Measurements from ENCODE around the gene RAB11A.
A peak's percentile ranks its signal among the peaks of the same experiment; 100 is the strongest.

RAB11A gene

DNA sequence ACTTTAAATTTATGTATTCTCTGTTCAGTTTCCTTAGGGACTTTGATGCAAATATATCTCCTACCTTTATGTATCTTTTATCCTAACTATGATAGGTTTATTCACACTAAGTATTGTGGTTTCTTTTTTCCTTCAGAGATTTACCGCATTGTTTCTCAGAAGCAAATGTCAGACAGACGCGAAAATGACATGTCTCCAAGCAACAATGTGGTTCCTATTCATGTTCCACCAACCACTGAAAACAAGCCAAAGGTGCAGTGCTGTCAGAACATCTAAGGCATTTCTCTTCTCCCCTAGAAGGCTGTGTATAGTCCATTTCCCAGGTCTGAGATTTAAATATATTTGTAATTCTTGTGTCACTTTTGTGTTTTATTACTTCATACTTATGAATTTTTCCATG lies 18.3 kb downstream of the RAB11A start:
- DNase-seq = peak; percentile 55

DNA sequence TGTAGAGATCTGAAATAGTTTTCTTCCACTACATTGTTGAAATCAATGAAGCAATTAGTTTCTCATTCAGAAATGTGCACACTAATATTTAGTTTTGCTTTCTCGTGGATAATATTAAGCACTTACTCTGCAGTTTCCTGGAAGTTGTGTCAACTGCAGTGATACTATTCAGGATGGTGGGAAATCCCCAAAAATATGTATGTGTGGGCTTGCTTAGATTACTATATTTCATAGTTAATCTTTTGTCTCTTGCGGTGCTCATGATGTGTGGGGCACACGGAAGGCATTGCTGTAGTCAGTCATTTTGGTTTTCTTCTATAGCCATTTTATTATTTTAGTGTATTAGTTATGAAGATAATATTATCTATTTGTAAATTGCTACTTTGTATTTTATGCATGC lies 19.7 kb downstream of the RAB11A start:
- no peak for DNase-seq

DNA sequence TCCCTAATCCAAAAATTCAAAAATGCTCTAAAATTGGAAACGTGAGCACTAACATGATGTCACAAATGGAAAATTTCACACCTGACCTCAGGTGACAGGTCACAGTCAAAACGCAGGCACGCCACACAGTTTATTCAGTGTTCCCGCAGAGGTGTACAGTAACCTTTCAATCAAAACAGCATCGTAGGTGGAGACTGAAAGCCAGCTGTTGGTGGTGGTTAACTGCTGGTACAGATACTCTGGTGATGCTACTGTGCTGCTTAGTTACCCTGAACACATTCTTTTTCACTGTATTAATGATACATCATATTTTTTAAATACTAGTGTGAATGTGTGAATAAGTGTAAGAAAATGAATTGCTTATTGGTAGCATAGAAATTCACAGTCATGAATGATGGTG lies 23.8 kb downstream of the RAB11A start:
- DNase-seq = no peak

DNA sequence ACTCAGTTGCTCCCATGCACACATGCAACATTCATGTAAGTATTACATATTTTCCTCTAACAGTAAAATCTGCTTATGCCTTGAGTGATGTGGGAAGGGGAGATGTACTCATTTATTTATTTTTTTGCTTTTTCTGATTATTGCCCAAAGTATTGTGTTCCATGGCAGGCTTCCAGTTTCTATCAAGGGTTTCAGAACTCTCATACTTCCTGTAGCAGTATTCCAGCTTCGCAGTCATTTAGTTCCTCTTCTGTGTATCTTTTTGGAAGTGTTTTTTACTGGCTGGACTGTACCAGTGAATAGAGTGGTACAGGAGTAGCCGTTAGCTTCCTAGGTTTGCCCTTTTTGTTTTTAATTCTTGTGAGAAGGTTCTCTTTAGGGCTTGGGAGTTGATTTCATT lies 26.9 kb downstream of the RAB11A start:
- no peak for DNase-seq

DNA sequence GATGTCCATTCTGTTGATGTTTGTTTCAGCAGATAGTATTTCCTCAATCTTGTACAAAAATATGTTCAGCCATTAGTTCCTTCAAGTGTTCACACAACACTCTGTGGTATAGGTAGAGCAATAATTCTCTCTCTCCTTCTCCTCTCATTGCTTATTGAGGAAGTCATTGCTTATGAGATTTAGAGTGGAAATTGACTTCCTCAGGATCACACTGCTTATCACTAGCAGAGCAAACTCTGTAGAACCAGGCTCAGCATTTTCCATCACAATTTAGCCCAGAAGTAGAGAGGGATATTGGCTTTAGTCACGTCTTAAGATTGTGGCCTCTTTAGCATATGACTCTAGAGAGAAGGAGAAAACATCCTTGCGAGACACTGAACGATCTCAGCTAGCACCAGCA lies 31.2 kb downstream of the RAB11A start:
- DNase-seq = no peak

DNA sequence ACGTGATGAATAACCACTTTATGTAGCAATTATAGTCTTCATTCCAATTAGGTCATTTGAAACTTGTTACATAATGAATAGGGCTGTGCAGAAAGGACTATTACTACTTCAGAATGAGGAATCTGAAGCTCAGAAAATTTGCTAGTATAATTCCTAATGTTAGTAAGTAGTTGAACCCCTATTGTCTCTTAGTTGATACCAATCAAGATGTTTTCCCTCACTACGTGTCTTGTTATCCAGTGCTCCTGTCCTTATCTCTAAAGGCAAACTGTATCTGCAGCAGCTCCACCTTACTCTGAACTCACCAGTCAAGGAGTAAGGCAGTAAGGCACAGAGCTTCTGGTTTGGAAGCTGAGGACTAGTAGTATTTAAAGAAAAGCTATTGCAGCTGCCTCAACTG lies 32.0 kb downstream of the RAB11A start:
- no peak for DNase-seq

DNA sequence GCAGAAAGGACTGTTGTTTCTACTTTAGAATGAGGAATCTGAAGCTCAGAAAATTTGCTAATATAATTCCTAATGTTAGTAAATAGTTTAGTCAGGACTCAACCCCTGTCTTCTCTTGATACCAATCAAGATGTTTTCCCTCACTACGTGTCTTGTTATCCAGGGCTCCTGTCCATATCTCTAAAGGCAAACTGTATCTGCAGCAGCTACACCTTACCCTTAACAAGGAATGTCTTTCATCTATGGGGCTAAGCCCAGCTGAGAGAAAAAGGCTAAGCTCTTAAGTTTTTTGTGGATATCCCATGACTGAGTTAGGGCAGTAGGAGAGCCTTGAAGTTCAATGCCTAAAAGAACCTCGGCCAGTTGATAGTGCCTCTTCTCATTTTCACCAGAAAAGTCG lies 32.5 kb downstream of the RAB11A start:
- DNase-seq = no peak

DNA sequence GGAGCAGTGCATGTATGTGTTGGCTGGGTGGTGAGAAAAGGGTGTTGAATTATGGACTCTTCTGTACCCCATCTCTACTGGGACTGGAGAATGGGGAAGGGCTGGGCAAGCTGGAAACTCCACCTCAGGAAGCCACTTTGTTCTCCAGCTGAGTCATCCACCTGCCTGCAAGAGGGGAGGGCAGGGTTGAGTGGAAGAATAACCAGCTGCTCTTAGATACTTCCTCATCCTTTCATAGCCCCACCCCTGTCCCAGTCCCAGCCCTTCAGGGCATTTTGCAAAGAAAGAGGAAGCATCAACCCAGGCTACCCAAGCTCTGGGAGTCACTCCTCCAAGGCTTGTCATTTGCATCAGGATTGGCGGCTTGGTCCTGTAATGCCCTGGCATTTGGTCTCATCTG lies 33.1 kb downstream of the RAB11A start:
- DNase-seq = peak; percentile 17

DNA sequence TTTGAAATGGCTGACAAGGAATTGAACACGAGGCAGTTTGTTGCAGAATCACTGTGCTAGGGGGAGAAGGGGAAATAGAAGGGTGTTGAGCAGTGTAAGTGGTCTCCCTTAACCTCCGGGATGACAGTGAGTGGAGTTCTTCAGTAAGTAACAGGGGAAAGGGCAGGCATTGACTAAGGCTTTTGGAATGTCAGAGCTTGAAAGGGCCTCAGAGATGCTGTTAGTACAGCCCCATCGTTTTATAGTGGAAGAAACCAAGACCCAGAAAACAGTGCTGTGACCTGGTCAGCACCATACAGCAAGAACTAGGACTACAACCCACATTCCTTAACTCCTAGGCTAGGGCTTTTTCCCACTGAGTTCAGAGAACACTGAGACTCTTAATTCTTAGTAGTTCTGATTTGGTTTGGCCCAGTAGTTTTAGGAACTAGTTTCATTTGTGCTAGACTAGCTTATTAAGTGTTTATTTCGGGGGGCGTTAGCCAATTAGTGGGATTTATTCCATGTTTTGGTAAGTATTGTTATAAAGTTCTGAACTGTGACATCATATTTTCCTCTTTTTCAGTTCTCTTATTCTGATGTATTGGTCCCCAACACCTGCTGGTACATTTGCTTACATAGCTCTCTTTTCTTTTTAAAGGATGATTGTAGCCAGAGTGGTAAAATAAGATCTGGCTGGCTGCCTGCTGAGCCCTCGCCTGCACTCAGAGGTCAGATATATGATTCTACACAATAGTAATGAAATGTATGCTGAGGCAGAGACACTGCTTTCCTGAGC lies 34.2 kb downstream of the RAB11A start:
- DNase-seq = no peak

DNA sequence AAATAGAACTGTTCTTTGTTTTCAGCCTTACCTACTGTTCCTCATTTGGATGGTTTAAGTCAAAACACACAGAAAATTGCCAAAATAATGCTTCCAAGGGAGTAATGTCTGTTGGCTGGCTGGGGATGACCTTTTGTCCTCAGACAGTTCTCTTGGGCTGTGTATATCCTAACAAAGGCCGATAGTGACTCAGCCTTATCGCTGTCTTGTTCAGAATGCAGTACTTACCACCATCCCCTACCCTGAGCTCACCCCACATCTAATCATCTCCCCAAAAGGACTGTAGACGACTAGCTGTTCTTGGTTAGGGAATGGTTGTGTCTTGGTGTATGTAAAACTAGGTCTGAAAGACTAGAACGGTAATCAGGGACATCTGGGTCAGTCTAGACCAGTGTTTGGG lies 35.0 kb downstream of the RAB11A start:
- no peak for DNase-seq

DNA sequence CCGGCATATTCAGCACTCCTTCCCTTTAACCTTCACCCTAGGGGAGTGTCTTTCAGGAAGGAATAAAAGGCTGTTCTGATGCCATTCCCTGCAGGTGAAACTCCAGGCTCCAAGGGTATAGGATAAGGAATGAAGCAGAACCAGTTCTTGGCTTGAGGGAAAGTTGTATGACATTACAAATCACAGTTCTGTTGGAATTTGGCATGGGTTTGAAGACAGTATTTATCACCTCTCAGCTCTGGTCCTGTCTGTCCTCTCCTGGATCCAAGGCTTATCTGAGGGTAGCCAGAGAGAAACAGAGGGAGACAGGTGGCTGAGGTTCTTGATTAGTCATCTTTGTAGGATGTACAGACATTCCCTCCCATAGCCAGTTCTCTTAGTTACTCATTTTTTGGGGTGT lies 37.1 kb downstream of the RAB11A start:
- no peak for DNase-seq

DNA sequence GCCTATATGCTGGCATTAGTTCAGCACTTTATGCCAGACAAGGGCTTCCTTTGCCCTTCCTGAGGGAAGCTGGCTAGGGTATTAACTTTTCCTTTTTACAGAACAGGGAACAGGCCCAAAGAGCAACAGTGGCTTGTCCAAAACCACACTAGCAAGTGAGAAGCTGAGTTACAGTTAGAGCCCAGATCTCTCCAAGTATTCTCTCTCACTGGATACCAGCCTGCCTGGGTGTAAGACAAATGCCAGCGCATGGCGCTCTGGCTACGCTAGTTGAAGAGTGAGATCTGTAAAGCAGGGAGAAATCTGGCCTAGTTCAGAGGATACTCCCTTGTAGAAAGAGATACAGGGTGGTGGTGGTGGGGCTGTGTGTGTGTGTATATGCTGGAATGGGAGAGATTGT lies 38.4 kb downstream of the RAB11A start:
- DNase-seq = no peak

DNA sequence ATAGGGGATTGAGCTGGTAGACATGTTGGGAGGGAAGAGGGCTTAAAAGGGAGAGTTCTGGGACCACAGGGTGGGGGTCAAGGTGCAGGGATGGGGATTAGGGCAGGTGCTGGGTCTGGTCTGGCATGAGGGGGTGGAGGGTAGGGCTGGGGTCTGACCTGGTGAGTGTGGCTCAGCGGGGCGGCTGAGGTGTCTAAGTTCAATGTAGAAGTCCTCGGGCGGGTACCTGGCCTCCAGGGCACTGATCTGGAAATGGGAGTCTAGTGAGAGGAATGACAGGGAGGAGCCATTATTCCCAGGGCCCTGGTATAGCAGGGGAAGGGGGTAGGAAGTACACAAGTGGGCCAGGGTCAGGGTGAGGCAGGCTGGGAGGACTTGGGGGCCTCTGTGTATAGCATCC lies 39.6 kb downstream of the RAB11A start:
- no peak for DNase-seq

DNA sequence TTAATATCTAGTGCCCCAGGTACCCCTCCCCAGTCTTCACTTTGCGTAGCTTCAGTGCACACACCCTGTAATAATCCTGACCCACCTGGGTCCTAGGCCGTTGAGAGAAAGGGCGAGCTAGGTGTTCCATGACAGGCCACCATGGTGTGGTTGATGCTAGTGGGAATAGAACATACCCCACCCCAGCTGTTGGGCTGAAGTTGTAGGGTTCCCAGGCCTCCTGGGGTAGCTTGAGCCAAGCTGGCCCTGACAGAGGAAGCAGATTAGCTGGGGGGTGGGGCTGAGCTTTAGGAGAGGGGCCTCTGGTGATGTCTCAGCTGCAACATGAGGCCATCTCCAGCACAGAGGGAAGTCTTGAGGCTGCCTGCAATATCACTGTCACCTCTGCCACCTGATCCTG lies 40.5 kb downstream of the RAB11A start:
- DNase-seq = no peak

DNA sequence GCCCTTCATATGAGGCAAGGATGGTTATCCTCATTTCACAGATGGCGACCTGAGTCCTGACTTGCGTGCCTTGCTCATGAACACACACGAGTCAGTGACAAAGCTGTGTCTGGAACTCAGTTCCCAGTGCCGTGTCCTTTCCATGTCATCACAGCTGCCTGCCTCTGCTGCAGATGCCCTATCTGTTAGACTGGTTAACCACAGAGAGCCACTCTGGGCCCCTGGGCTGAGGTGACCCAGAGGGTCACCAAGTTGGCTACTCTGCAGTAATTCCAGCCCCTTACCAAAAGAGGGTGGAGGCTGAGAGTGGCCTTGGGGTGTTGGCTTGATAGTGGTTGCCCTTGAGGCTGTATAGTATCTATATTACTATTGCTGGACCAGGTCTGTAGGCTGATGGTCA lies 41.0 kb downstream of the RAB11A start:
- DNase-seq = no peak

DNA sequence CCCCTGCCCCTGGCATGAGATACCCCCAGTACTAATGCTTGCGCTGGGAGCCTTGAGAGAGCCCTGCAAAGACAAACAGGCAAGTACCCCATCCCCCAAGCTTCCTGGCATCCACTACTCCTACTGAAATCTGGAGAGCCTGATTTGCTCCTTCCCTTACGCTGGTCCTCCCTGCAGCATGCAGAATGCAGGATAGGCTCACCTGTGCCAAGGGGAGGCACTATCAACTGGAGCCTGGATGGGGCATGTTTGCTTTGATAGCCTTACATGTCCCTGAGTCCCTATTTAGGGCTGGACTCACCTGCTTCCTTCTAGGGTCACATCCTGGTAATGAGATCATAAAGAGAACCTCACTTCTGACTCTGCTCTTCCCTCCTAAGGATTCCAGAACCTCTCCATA lies 42.9 kb downstream of the RAB11A start:
- DNase-seq = no peak

DNA sequence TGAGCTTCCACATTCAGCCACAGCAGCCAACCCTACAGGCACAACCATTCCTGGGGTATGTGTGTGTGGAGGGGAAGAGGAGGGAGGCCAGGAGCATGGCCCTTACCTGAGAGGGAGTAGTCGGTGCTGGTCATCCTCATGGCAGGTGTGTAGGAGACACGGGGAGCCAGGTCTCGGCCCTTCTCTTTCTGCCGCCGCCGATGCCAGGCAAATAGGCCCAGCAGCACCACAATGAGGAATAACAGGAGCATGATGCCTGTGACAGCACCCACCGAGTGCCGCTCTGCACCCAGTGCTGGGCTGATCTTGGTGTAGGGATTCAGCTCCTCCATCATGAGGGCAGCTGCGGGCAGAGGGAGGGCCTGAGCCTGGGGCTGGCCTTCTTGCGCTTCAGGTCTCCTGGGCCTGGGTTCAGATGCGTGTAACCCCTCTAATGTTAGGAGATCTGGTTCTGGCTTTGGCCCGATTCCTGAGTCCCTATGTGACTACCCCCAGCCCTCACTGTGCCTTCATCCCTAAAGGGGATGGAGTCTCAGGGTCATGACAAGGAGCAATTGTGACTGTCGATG lies 44.4 kb downstream of the RAB11A start:
- DNase-seq = no peak

DNA sequence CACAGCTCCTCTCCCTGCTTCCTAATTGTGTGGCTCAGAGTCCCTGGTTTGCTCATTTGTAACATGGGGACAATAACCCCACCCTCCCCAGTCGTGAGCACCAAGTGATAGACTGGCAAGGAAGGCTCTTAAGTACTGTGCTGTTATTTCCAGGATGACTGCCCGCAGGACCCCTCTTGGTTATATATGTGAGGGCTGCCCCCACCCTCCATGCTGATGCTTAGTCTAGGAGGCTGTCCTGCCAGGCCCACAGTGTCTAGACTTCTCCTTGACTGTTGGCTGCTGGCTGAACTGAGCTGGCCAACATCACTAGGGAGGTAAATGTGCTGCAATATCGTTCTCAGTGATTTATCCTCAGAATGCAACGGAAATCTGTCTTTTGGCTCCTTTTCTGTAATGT lies 45.1 kb downstream of the RAB11A start:
- no peak for DNase-seq

DNA sequence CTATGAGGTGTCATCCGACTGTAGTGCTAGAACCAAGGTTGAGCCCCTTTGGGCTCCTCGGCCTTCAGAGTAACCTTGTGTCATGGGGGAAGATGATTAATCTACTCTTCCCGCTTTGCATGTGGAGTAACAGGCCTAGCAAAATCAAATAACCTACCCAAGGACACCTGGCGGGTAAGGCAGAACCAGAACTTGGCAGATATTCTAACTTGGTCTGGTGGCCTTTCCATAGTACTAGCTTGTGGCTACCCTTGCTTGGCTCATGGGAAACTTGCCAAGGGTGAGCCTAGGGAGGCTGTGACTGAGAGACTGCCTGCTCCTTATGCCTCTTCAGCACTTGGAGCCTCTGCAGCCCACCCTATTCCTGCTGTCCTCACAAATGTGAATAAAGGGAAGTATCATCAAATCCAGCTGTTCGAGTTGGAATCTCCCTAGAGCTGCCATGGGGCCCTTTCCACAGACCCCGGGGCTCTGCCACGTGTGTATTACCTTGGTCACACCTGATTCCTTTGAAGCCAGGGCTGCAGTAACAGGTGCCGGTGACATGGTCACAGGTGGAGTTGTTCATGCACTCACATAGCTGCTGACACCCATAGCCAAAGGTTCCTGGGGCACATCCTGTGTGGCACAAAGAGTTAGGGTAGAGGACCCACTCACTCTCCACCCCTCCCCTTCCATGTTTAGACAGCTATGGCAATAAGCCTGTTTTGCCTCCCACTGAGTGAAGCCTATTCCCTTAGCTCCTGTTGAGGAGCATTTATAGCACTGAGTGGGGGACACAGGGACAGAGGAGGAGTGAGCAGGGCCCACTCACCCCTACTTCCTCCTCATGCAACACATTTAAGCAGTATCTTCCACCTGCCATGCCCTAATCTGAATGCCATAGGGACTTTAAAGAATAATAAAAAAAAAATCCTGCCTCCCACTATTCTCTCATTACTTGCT lies 46.0 kb downstream of the RAB11A start:
- no peak for DNase-seq

DNA sequence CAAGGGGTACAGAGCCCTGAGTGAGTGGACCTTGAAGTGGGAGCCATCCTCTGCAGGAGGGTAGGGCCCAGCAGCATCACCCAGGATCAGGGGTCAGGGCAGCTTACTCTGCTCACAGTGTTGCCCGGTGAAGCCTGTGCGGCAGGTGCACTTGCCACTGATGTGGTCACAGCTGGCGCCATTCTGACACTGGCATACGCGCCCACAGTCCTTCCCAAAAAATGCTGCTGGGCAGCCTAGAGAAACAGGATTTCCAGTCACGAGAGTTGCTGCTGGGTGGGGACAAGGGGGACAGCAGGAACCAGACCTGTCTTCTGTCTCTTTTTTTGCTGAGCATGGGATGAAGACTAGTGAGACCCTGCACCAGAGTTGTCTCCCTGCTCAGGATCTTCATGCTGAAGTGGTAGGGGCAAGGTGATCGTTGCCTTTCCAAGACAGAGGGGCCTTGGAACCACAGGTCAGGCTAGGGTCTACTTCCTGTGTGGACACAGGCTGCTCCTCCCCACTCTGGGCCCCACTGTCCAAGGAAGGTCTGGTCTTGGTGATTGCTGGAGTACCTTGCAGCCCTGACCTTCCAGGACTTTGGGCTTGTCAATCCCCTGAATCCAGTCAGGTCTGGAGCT lies 46.9 kb downstream of the RAB11A start:
- no peak for DNase-seq

DNA sequence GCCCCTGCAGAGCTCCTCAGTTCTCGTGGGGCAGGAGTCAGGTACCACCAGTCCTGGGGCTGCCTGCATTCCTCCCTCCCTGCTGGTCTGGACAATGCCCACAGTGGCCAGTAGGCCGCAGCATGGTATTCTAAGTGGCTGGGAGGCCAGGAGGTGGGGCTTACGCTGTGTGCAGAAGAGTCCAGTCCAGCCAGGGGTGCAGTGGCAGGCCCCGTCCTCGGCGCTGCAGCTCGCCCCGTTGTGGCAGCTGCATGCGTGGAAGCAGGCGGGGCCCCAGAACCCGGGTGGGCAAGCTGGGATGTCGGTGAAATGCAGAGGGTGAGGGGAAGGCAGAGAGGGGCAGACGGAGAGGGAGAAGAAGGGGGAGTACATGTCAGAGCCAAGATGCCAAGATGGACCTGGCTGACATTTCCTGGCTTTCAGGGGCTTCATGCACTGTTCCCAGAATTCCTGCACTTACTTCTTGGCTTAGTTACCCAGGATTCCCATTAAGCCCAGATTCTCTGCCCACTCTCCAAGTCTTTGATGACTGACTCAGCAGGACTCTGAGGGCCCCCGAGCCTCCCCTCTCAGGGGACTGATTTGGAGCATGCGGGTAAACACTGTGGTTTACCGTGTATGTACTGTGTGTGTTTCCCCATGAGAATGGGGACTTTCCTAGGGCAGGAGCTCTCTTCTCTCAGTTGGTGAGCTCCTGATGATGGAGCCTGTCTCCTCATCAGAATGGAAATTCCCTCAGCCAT lies 47.5 kb downstream of the RAB11A start:
- no peak for DNase-seq

DNA sequence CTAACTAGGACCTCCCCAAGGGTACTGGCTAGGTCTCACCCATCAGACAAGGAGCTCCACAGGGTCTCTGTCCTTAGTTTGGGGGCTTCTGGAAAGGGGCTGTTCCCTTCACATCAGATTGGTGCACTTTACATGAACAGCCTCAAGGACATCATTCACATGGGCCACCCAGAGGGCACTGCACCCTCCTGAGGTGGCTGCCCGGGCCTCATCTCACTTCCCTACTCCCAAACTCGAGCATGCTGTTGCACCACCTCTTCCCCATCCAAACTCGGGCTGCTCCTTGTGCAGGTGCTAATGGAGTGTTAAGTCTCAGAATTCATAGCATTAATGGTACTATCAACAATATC lies 48.1 kb downstream of the RAB11A start:
- no peak for DNase-seq

DNA sequence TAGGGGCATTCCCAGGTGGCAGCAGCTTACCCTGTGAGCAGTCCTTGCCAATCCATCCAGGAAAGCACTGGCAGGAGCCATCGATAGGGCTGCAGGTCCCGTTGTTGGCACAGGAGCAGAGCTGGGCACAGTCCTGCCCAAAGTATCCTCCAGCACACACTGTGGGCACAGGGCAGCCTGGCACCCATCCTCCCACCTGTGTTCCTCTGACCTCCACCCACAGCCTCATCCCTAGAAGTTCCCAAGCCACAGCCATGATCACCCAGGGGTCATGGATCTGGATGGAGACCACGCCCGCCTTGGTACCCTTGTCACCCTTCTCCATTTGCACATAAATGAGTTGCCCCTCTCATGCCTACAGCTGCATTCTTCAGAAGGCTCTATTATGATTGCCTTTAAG lies 48.6 kb downstream of the RAB11A start:
- no peak for DNase-seq
